MM.1S (cell line): ENCODE results near the gene TCERG1L.

Experiments
- DNase-seq: peaks from one replicate; pipeline ENCODE4 v3.0.0-alpha.2; 2015
- H2AFZ ChIP-seq: fragments of 300-600 bp; sonication (generic); 2 replicates; pipeline ENCODE4 v1.6.0; 2016; ENCODE audit warnings: antibody characterized with exemption, low read length
- H3F3A ChIP-seq: fragments of 300-600 bp; sonication (generic); 2 replicates; pipeline ENCODE4 v1.6.1; 2016; ENCODE audit warnings: mild to moderate bottlenecking, antibody characterized with exemption, low read length, moderate library complexity, mixed read lengths; ENCODE audit not compliant: insufficient read depth
- H3K27ac ChIP-seq: fragments of 300-600 bp; sonication (generic); 2 replicates; pipeline ENCODE4 v1.5.1; 2016; ENCODE audit warnings: mild to moderate bottlenecking, low read length
- H3K27me3 ChIP-seq: fragments of 300-600 bp; sonication (generic); replicated peaks from 2 replicates; pipeline ENCODE4 v1.6.0; 2016; ENCODE audit warnings: low read length; ENCODE audit not compliant: insufficient read depth
- H3K36me3 ChIP-seq: fragments of 300-600 bp; sonication (generic); replicated peaks from 2 replicates; pipeline ENCODE4 v1.6.1; 2016; ENCODE audit warnings: mild to moderate bottlenecking, low read length, mixed read lengths; ENCODE audit not compliant: insufficient read depth
- H3K4me1 ChIP-seq: fragments of 300-600 bp; sonication (generic); 2 replicates; pipeline ENCODE4 v1.6.1; 2016; ENCODE audit warnings: low read length, mixed read lengths
- H3K4me2 ChIP-seq: fragments of 300-600 bp; sonication (generic); 2 replicates; pipeline ENCODE4 v1.6.0; 2016; ENCODE audit warnings: low read depth, low read length
- H3K4me3 ChIP-seq: fragments of 300-600 bp; sonication (generic); 2 replicates; pipeline ENCODE4 v1.5.1; 2016; ENCODE audit warnings: low read length, mixed read lengths
- H3K79me2 ChIP-seq: fragments of 300-600 bp; sonication (generic); 2 replicates; pipeline ENCODE4 v1.6.1; 2016; ENCODE audit warnings: mixed run types, low read length, mixed read lengths
- H3K9ac ChIP-seq: fragments of 300-600 bp; sonication (generic); 2 replicates; pipeline ENCODE4 v1.6.1; 2016; ENCODE audit warnings: low read length, mixed read lengths
- H3K9me2 ChIP-seq: fragments of 300-600 bp; sonication (generic); replicated peaks from 2 replicates; pipeline ENCODE4 v1.6.1; 2016; ENCODE audit warnings: mild to moderate bottlenecking, low read length, mixed read lengths; ENCODE audit not compliant: insufficient read depth
- H3K9me3 ChIP-seq: fragments of 300-600 bp; sonication (generic); replicated peaks from 2 replicates; pipeline ENCODE4 v1.6.1; 2016; ENCODE audit warnings: mild to moderate bottlenecking, low read length, mixed read lengths; ENCODE audit not compliant: insufficient read depth
- H4K20me1 ChIP-seq: fragments of 300-600 bp; sonication (generic); 2 replicates; pipeline ENCODE4 v1.6.1; 2016; ENCODE audit warnings: mild to moderate bottlenecking, low read length, moderate library complexity, mixed read lengths; ENCODE audit not compliant: insufficient read depth
- CTCF ChIP-seq: fragments of 300-600 bp; sonication (generic); IDR thresholded peaks from 2 replicates; pipeline ENCODE4 v1.5.1; 2016; ENCODE audit warnings: antibody characterized with exemption, low read length, mixed read lengths
- EZH2 ChIP-seq: fragments of 300-600 bp; sonication (generic); optimal IDR thresholded peaks from 2 replicates; pipeline ENCODE3; 2017; ENCODE audit warnings: low read depth, mild to moderate bottlenecking, antibody characterized with exemption, low read length, mixed read lengths
- EZH2phosphoT487 ChIP-seq: fragments of 300-600 bp; sonication (generic); IDR thresholded peaks from 2 replicates; pipeline ENCODE4 v1.6.1; 2018; ENCODE audit warnings: antibody characterized with exemption, low read length

TCERG1L gene

DNA sequence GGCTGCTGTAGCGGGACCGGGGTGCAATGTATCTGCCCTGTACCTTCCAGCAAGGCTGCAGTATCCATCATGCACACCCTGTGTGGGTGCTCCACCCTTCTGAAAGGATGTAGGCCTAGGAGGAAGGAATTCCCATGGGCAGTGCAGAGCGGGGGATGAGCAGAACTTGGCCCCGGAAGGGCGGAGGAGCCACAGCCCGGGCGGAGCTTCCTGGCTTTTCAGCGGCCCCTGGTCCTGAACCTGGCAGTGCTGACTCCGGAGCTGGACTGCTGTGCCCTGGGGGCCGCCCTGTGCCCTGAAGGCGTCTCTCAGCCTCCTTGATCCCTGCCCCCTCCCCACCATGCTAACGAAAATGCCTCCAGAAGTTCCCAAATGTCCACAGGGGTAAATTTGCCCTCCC lies 175.8 kb downstream of the TCERG1L start:
- H3K4me2 ChIP-seq, result no peak overlapping the region
- H3K4me3 ChIP-seq, result no peak overlapping the region
- DNase-seq, result no peak
- no peaks in the 10 kb centered on the region for H4K20me1 ChIP-seq
- no peaks in the 10 kb centered on the region for H3K9me2 ChIP-seq
- no peaks in the 10 kb centered on the region for H3K4me1 ChIP-seq
- no peaks in the 10 kb centered on the region for H3K9me3 ChIP-seq
- no peaks in the 10 kb centered on the region for H3F3A ChIP-seq
- H3K27ac ChIP-seq, result no peak overlapping the region
- H2AFZ ChIP-seq, result no peak overlapping the region
- H3K9ac ChIP-seq, result no peak overlapping the region
- H3K79me2 ChIP-seq, result no peaks in the 10 kb centered on the region
- no peaks in the 10 kb centered on the region for H3K27me3 ChIP-seq
- no peaks in the 10 kb centered on the region for H3K36me3 ChIP-seq
- TF ChIP-seq CTCF (no peak), EZH2 (no peak), EZH2phosphoT487 (no peak)

- no peaks in the 10 kb centered on the region for H3K9me3 ChIP-seq
Measured at GRCh38 chr10:131134651-131135050, 176.9 kb downstream of the TCERG1L start.

GRCh38 chr10:131134001-131134576 lies 177.4 kb downstream of the TCERG1L start:
- Histone ChIP-seq H3K4me3 (no peak overlapping the region), H2AFZ (no peak overlapping the region), H3K4me2 (no peak overlapping the region), H3K4me1 (no peaks in the 10 kb centered on the region), H4K20me1 (no peaks in the 10 kb centered on the region), H3K9ac (no peak overlapping the region), H3K79me2 (no peaks in the 10 kb centered on the region), H3K27me3 (no peaks in the 10 kb centered on the region), H3K9me3 (no peaks in the 10 kb centered on the region), H3K36me3 (no peaks in the 10 kb centered on the region), H3K27ac (no peak overlapping the region), H3K9me2 (no peaks in the 10 kb centered on the region), H3F3A (no peaks in the 10 kb centered on the region)
- no peak for DNase-seq
- TF ChIP-seq EZH2, result no peak
- TF ChIP-seq EZH2phosphoT487, result no peak
- no peak for TF ChIP-seq CTCF

More at GRCh38 chr10:131134651-131135050, 176.9 kb downstream of the TCERG1L start:
- Histone ChIP-seq H3K4me2 (no peak overlapping the region), H3K27me3 (no peaks in the 10 kb centered on the region), H4K20me1 (no peaks in the 10 kb centered on the region), H3K27ac (no peak overlapping the region), H3K9ac (no peak overlapping the region), H3K4me3 (no peak overlapping the region), H3K4me1 (no peaks in the 10 kb centered on the region), H3F3A (no peaks in the 10 kb centered on the region), H3K9me2 (no peaks in the 10 kb centered on the region), H2AFZ (no peak overlapping the region), H3K36me3 (no peaks in the 10 kb centered on the region), H3K79me2 (no peaks in the 10 kb centered on the region)
- TF ChIP-seq CTCF, result no peak
- no peak for TF ChIP-seq EZH2
- TF ChIP-seq EZH2phosphoT487, result no peak
- DNase-seq, result no peak
